ENCODE data around the gene TMEM163.
A peak's percentile ranks its signal among the peaks of the same experiment; 100 is the strongest.
"Not testable (repeated sequence)": the region's sequence is repeated elsewhere in the genome, so short reads cannot be mapped to it uniquely, and the experiment has no call there.

Gene TMEM163

DNA sequence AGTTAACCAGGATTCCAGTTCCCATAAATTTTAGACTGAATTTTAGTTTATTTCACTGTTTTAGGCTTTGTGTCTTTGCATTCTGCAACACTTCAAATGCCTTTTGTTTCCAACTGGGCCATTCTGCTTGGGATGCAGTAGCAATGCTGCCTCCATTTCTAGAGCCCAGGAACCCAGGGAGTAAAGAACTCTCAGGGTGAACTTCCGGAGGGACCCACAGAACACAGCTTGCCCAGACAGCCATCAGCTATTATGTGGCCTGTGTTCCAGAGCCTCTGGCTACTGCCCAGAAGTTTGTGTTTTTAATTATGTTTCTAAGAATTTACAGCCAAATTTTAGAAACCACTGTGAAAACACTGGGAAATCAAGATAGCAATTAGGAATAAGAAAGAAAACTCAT lies 145.1 kb downstream of the TMEM163 start:
- no peak for DNase-seq

DNA sequence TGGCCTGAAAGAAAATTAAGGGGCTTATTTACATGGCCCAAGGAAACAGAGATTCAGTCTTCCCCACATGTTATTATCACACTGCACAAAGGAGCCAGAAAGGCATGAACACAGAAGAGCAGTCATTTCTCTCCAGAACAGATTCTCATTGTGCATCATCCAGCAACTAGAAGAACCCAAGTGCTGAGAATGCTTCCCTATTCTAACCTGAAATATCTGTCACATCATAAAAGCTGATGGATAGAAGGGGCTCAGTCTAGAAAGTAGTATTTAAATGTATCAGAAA lies 145.8 kb downstream of the TMEM163 start:
- no peak for DNase-seq

DNA sequence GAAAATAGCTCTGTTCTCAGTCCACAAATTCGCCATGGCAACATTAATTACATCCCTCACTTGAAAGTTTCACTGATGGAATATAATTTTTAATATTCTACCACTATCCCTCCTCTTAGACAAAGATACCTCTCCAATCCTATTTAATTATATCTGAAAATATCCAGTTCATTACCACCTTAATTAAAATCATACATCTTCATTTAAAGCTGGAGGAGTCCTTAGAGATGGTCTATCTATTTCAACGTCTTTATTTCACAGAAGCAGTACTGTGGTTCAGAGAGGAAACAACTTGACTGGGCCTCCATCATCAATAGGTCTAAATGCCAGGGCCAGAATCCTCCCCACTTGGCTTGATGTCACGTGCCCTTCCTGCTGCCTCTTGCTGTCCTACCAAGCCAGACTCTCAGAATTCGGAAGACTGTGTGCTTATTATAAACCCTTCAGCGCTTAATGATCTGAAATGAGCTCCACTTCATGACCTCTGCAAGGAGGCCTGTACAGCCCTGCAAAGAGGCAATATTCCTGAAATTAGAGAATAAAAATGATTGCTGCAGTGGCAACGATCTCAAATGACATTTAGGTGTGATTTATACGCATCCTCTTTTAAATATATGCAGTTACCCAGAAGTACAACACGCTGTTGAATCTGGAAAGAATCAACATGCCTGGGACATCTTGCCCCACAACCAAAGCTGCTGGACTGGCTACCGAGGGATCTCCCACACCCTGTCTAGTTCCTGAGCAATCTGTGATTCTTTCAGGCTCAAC lies 146.3 kb downstream of the TMEM163 start:
- no peak for DNase-seq

DNA sequence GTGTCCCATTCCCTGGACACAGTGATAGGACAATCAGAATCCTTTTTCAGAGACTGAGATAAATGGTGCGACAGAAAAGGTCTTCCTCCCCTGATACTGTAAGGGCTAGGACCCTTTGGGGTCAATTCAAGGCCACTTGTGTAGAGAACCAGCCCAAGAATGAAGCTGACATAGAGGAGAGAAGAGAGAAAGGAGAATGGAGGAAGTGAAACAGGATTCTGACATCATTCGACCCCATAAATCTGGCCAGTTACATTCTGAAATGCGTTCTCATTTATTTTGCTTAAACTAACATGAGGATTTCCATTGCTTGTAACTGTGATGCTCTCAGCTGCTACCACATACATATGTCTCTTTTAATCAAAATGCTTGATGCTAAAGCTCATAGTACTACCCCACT lies 148.1 kb downstream of the TMEM163 start:
- peak; percentile 70 for DNase-seq

DNA sequence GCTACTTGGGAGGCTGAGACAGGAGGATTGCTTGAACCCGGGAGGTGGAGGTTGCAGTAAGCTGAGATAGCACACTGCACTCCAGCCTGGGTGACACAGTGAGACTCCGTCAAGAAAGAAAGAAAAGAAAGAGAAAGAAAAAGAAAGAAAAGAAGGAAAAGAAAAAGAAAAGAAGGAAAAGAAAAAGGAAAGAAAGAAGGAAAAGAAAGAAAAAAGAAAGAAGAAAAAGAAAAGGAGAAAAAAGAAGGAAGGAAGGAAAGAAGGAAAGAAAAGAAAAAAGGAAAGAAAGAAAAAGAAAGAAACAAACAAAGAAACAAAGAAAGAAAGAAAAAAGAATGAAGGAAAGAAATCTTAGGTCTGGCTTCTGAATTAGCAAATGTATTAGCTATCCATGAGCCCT lies 150.4 kb downstream of the TMEM163 start:
- no peak for DNase-seq

DNA sequence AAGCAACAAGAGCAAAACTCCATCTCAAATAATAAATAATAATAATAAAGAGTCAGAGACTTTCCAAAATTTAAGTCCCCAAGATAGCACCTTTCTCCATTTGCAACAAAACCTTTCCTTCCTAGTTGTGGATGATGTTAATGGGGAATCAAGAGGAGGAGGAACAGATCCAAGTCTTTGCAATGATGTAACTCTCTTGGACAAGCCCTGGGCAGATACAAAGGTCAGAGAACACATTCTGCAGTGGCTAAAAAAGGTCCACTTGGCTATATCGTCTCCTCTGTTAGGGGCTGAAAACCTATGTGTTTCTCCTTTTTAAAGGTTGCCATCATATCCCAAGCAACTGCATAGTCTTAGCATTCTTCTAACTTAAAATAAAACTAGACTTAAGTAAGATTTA lies 151.1 kb downstream of the TMEM163 start:
- DNase-seq, result no peak

DNA sequence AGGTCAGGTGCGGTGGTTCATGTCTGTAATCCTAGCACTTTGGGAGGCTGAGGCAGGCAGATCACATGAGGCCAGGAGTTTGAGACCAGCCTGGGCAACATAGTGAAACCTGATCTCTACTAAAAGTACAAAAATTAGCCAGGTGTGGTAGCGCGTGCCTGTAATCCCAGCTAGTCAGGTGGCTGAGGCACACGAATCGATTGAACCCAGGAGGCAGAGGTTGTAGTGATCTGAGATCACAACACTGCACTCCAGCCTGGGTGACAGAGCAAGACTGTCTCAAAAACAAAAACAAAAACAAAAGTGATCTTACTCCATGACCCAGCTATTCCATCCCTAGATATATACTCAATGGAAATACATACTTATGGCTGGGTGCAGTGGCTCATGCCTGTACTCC lies 153.8 kb downstream of the TMEM163 start:
- DNase-seq, result not testable (repeated sequence)

DNA sequence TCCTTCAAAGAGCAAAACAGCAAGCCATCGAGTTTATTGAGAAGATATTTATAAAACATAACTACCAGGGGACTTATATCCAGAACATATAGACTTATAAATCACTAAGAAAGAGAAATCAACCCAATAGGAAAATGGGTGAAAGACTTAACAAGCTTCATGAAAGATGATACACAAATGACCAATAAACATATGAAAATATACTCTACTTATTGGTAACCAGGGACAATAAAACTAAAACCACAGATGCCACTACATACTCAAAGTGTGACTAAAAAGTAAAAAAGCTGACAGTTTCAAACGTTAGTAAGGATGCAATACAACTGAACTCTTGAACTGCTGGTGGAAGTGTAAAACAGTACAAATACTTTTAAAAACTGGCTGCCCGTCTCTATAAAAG lies 154.3 kb downstream of the TMEM163 start:
- no peak for DNase-seq

DNA sequence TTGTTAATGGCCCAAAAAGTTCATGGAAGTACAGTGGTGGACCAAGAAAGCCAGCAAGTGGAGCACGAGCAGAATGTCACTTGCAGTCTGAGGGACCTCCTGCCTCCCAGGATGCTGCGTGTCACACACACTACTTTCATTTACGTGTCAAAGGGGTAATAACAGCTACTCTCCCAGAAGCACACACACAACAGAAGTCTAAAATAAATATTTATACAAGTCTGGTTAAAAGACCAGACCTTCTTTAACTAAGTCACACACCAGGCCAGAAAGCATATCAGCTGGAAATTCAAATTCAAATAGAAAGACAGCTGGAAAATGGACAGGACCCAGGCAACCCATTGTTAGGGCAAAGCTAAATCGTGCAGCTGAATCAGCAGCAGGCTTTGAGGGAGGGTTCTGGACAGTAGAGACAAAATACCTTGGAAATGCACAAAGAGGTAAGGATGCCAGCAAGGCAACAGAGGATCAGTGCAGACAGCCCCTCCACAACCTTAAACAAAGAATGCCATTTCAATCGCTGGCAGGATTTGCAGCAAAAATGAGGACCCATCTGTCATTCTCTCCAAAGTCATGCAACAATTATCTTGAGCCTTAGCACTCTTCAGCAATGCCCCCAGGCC lies 160.5 kb downstream of the TMEM163 start:
- no peak for DNase-seq

DNA sequence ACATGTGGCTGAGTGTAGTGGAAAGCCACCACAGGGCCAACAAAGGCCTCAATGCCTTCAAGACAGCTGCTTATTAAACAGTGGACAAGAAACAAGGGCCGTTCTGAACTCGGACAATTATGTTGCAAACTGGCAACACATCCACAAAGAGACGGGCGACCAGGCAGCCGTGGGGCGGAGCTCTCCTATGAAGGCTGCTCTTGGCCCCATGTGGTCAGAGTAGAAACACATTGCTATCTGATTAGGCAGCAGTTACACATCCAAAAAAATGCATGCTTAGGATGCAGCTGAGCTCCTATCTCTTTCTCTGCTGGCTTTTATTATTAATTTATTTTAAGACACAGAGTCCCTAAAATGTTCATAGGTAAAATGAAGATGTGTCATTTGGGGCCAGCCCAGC lies 163.4 kb downstream of the TMEM163 start:
- DNase-seq, result no peak

DNA sequence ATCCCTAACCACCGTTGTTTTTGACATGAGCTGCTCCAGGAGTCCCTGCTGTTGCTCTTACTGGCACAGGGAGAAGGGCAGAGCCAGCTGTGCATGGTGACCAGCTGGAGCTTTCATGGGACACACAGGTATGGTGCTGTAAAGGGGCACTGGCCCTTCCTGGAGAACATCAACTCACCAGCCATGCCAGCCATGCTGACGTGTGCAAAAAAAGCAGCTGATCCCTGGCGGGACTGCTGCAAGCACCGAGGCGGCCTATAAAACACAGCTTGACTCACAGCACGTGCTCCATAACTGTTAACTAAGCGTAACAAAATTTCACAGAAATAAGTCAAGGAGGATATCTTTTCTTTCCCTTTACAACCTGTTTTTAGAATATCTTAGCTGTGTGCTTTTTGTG lies 165.1 kb downstream of the TMEM163 start:
- DNase-seq, result no peak

DNA sequence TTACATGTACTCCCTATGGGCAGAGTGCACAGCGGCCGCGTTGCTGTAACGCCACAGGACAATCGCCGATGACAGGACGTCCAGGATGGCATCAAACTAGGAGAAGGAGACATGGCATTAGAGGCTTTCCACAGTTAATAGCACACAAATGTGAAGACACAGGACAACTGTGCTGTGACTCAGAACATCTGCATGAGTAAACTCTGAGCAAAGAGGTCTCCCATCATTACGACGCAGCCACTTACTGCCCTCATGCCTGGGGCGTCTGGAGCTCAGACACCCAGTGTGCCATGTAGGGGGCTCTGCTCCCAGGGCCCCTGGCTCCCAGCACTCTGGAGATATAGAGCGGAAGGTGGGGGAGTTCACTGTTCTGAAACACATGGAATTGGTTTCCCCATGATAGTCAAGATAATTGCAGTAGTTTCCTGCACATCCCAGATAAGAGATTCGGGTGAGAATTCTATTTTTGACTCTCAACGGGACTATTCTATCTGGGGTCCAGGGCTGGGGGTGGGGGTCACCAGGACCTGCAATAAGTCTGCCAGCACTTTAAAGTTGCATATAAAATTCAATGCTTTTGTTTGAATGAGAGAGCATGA lies 168.1 kb downstream of the TMEM163 start:
- DNase-seq, result no peak

DNA sequence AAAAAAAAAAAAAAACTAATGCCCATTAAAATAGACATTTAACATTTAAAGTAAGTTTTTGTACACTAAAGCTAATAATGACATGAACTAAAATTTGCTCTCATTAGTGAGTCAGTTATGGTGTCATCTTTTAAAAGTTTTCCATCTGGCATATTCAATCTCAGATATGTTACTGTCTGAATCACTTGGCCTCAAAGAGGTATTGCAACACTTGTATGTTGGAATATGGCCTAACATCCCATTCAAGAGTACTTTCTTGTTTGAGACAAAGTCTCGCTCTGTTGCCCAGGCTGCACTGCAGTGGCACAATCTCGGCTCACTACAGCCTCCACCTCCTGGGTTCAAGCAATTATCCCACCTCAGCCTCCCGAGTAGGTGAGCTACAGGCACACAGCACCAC lies 169.7 kb downstream of the TMEM163 start:
- no peak for DNase-seq

DNA sequence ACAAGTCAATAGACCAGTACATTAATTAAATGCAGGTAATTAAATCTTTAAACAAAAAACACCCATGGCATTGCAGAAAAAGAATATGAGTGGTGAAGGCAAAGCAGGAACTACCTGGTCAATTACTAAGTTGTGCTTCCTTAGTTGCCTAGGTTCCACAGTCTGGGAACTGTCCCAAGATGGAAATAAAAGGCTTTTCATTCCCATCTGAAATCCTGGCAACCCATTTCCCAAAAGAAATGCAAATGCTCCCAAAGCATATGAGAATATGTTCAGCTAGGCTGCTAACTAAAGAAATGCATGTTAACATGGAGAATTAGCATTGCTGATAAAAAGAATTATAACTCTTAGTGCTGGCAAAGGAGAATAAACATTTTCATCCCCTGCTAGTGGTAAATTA lies 177.8 kb downstream of the TMEM163 start:
- DNase-seq, result no peak

DNA sequence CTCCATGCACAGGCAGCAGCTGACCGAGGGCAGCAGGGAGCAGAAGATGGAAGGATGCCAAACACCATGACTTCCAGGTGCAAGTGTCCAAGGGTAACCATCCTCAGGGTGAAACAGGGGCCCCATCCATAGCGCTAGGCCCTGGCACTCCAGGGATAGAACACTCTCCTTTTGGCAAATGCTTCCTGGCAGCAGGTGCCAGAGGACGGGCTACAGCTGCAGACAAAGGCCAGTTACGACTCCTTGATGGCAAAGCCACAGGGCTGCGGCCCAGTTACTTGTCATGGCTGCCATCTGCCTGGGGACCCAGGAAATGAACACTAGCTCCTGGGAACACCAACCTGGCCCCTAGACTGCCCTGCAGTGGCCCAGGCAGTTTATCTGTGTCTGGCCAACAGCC lies 178.8 kb downstream of the TMEM163 start:
- no peak for DNase-seq

DNA sequence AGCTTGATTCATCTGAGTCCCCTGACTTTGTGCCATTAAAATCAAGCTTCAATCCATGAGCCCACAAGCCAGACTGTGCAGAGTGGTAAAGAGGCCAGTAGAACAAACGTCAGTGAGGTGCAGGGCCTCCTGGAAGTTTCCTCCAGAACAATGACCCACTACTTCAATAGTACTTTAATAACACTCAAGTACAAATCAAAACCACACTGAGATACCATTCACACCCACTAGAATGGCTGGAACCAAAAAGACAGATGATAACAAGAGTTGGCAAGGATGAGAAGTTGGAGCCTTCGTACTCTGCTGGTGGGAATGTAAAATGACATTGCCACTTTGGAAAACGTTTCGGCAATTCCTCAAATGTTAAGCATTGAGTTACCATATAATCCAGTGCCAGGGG lies 181.1 kb downstream of the TMEM163 start:
- no peak for DNase-seq

DNA sequence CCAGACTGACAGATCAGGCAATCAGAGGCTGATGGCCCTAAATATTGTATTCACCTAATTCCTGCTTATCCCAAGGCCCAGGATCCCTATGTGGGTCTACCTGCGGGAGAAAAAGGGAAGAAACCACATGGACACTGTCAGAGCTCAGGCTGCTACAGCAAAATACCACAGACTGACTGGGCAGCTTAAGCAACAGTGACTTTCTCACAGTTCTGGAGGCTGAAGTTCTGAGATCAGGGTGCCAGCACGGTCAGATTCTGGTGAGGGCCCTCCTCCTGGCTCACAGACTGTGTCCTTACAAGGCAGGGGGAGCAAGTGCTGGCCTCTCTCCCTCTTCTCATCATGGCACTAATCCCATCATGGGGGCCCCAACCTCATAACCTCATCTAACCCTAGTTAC lies 181.7 kb downstream of the TMEM163 start:
- DNase-seq, result no peak

DNA sequence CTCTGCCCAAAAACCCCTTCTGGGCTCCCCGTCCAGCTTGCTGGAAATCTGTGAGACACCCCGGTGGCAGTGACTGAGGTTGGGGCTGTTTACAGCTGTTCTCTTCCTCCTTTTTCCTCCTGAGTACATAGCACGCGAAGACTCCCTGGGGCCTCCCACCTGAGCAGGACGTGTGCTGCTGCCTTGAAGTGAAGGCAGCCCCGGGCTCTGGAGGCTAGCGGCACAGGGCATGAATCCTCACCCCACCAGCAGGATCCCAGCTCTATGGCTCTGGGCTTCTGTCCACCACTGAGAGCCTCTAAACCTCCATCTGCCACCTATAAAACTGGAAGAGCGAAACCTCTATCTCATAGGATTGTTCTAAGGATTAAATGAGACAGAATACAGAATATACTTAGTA lies 182.5 kb downstream of the TMEM163 start:
- DNase-seq, result no peak

DNA sequence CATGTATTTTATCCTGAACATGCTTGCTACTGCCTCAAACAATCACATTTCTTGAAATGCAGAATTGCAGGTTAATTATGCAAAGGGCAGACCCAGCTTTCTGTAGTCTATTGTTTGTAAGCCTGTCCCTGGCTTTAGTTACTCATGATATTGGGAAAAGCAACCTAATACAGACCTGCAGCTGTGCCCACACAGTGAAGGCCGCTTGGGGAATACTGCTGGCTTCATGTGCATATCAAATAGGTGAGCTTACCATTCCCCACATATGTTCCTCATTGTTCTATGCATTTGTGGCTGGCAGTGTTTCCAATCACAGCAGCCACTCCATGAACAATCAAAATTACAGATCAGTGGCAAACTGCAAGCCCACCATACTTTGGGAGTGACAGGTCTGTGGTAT lies 186.3 kb downstream of the TMEM163 start:
- no peak for DNase-seq

DNA sequence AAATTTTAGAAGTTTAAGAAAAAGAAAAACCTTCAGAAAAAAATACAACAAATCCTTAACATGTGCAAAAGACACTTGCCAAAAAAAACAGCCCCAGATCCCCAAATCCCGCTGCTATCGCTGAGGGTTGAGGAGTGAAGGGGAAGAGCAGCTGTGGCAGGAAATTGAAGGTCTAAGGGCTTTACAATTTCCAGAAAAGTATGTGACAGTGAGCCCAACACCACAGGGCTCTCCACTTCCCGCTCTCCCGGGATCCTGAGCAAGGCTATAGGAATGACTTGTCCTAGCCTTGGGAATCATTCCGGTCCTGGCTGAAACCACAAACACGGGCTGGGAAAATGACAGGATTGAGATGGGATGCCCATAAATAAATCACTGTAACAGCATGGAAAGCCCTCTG lies 191.4 kb downstream of the TMEM163 start:
- no peak for DNase-seq

DNA sequence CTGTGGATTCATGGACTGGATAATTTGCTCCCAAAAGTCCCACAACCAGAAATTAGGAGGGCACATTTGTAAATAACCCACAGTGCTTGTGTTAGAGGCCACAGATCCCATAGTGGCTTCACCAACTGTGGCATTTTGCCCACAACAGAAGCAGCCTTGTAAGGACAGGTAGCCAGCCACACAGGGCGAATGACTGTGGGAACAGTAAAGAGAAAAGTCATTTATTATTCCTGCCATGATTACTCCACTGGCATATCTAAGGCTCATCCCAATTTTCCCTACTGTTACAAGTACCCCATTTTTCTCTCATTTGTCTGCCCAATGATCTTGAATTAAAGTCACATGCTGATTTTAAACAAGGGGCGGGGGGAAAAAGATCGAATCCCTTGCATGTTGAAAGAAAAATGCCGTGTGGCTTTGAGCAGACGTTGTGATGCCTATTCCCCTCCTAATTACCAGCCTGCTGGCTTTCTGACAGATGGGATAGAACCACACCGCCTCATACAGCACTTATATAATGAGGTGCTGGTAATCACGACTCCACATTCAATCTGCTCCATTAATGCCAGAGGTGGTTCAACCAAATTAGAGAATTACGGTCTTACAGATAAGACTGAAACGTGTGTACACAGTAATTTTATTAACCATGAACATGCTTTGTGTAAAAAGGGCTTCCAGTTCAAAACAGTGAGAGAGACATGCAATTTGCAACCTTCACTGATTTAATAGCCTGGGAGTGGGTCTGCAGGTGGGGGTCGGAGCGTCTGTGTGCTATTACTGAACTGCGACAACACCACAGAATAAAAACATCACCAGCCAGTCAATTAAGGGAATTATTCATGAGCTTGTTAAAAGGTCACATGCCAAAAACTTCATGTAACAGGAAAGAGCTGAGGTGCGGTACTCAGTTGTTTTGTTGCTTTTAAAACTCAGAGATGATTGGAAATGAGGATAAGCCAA lies 196.0 kb downstream of the TMEM163 start:
- no peak for DNase-seq

DNA sequence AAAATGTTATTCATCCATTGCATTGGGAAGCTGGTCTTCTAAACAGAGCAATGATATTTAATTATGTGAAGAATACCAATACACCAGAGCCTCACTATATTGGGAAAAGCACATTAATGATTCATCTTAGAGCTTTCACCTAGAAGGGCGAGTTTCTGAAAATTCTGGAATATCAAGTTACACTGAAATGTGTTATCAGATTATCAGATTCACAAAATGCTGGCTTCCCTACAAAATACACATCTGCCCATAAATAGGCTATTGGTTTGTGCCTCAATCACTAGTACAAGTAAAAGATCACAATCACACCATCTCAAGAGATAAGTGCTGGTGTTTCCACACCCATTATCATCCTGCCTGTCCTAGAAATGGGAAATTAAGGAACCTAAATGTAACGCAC lies 200.7 kb downstream of the TMEM163 start:
- DNase-seq, result no peak

DNA sequence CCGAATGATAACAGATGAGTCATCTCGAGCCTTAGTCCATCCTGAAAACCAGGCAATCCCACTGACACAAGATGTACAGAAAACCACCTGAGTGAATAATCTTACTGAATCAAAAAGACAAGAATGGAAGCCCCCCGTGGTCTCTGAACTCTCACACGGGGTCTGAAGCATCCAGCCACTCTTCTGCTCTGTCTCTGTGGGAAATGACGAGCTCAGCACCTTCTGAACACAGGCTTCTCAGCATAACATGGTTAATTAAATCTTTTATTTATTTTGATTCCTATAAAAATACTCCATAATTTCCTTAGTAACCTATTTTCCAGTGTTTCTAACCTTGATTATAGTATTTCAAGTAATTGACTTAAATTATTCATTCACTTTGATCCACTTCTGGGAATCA lies 203.7 kb downstream of the TMEM163 start:
- DNase-seq, result no peak

DNA sequence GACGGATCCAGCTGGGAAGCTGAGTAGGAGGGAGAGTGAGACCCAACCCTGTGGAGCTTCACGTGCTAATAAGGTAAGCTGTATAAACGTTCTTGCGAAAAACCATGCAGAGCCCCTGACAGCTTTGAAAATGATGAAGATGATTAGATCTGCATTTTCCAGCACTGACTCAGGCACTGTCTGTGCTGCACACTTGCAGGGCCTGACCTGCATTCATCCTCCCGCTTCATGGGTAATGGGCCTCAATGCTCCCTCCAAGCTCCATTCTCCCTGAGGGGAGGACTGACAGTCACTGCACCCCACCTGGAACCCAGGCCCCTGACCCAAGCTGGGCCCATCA lies 205.4 kb downstream of the TMEM163 start:
- no peak for DNase-seq
